ENCODE results near the gene FGFR2. TPM values are rescaled to one million over a fixed set of nuclear protein-coding genes. Genes with fewer than 3 reads are reported as not detected.

FGFR2 gene
- total and polyA plus RNA-seq, 8 donors = 48.0 to 350 (median 278) TPM

DNA sequence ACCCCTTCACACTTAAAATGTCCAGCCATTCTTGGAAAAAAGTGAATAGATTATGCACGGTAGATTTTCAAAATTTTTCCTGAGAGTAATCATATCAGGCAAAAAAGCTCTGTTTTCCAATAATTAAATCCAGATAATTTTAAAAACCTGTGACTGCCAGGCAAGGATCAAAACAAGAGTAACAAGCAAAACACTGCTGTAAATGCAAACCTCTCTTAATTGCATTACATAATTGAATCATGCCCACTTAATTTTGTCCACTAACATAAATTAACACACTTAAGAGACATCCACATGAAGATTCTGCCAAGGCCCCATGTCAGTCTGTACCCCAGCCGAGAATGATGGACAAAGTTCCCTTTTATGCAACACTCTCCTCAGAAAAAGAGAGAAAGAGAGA, 135.3 kb downstream of the FGFR2 start:
- Histone ChIP-seq H3K4me3 (no peak overlapping the region), H3K4me1 (no peaks in the 10 kb centered on the region), H3K36me3 (no peaks in the 10 kb centered on the region), H3K9me3 (no peaks in the 10 kb centered on the region), H3K27ac (no peak overlapping the region), H3K27me3 (no peaks in the 10 kb centered on the region)
- ATAC-seq (no peak), DNase-seq (no peak)
- intact Hi-C loops (cut with DNase I) = no loop called here
- TF ChIP-seq, protein P1, sequence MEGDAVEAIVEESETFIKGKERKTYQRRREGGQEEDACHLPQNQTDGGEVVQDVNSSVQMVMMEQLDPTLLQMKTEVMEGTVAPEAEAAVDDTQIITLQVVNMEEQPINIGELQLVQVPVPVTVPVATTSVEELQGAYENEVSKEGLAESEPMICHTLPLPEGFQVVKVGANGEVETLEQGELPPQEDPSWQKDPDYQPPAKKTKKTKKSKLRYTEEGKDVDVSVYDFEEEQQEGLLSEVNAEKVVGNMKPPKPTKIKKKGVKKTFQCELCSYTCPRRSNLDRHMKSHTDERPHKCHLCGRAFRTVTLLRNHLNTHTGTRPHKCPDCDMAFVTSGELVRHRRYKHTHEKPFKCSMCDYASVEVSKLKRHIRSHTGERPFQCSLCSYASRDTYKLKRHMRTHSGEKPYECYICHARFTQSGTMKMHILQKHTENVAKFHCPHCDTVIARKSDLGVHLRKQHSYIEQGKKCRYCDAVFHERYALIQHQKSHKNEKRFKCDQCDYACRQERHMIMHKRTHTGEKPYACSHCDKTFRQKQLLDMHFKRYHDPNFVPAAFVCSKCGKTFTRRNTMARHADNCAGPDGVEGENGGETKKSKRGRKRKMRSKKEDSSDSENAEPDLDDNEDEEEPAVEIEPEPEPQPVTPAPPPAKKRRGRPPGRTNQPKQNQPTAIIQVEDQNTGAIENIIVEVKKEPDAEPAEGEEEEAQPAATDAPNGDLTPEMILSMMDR (IDR thresholded peaks at IDR 0.05) = no peak

DNA sequence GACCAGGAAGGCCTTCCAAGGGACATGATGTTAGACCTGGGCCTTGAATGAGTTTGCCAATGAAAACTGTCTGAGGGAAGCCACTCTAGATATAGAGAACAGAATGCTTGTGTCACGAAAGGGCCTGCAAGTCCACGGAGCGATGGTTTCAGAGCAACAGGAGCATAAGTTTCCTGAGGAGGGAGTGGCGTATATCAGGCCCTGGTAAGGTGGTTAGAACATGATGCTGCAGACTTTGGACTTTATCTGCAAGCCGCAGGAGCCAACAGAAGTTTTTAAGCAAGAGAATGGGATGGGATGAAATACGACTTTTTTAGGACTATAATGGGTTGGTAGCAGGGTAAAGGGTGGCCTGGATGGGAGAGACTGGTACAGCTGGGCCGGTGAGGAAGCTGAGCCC, 136.0 kb downstream of the FGFR2 start:
- no peak for DNase-seq
- intact Hi-C loops (cut with DNase I) = no loop called here
- H3K9me3 ChIP-seq = no peaks in the 10 kb centered on the region
- no peak overlapping the region for H3K4me3 ChIP-seq
- H3K27me3 ChIP-seq = no peaks in the 10 kb centered on the region
- no peak overlapping the region for H3K27ac ChIP-seq
- ATAC-seq = no peak
- H3K4me1 ChIP-seq = no peaks in the 10 kb centered on the region
- no peaks in the 10 kb centered on the region for H3K36me3 ChIP-seq
- TF ChIP-seq, protein P1 (IDR thresholded peaks at IDR 0.05) = no peak

DNA sequence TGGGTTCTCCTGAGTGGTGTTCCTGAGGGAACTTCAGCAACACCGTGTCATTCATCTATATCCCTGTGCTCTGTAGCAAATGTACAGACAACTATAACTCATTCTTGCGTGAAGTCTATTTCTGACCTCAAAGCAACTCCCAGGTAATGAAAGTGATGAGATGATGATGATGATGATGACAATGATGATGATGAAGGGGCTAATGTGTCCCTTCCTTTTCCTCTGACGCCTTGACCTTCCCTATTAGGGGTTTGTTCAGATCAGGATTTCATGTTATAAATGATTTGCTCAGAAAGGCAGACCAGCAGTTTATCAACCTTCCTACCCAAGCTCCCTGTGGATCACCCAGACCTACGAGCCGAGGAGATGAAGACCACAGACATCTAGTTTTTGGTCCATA, 136.9 kb downstream of the FGFR2 start:
- DNase-seq = no peak

DNA sequence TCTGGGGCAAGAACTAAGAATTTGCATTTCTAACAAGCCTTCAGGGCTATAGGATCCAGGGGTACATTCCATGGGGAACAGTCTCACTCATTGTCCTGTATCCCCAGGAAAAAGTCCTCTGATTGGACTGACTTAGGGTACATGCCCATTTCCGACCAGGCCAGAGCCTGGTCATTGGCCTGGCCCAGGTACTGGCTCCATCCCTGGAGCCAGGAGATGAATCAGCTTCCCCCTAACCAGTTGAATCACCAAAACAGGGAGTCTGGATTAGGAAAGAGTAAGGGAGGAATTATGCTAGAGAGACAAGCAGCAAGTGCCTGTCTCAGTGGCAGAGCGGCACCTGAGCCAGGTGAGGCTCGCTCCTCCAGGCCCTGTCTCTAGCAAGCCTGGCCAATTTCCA, 137.5 kb downstream of the FGFR2 start:
- DNase-seq (no peak), ATAC-seq (no peak)
- Histone ChIP-seq H3K27me3 (no peaks in the 10 kb centered on the region), H3K9me3 (no peaks in the 10 kb centered on the region), H3K4me3 (no peak overlapping the region), H3K4me1 (no peaks in the 10 kb centered on the region), H3K36me3 (no peaks in the 10 kb centered on the region), H3K27ac (no peak overlapping the region)
- intact Hi-C loops (cut with DNase I) = no loop called here
- TF ChIP-seq, protein P1 (IDR thresholded peaks at IDR 0.05) = no peak

More for the DNA sequence above, 136.9 kb downstream of the FGFR2 start:
- no peaks in the 10 kb centered on the region for H3K9me3 ChIP-seq
- no peaks in the 10 kb centered on the region for H3K36me3 ChIP-seq
- TF ChIP-seq, protein P1 (IDR thresholded peaks at IDR 0.05) = no peak
- intact Hi-C loops (cut with DNase I) = no loop called here
- no peaks in the 10 kb centered on the region for H3K27me3 ChIP-seq
- ATAC-seq = no peak
- no peaks in the 10 kb centered on the region for H3K4me1 ChIP-seq
- no peak overlapping the region for H3K27ac ChIP-seq
- H3K4me3 ChIP-seq = no peak overlapping the region

DNA sequence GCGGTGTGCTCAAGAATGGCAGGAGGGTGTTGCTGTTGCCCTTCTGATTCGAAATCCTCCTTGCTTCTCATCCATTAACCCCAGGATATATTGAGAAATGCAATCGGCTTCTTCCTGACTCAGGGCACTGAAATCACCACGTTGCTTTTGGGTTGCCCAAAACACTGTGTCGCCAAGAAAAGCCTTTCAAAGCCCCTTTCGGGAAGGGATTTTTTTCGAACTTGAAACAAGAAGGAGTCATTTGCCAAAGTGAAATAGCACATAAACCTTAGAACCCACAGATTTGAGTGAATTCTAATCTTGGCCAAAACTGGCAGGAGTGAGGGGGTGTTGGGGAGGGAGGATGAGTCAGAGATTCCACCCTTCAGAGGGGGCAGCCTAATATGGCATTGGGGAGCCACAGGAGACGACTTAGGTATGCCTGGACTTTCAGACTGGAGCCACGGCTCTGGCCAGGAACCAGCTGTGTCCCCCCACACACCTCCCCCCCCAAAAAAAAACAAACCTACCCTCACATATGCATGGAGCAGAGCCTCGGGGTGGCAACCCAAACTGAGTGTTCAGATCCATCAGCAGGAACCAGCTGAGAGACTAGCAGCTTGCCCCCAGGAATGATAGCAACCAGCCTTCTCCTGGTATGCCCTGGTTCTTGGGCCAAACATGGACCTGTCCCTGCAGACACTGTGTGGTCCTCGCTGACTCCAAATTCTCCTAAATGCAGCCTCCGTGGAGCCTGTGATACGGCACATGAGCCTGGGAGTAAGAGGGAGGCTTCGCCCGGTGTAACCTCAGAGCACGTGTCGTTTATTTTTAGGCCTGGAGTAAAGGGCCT, 138.4 kb downstream of the FGFR2 start:
- Histone ChIP-seq H3K9me3 (no peaks in the 10 kb centered on the region), H3K36me3 (no peaks in the 10 kb centered on the region), H3K4me3 (no peak overlapping the region), H3K27me3 (no peaks in the 10 kb centered on the region), H3K27ac (no peak overlapping the region), H3K4me1 (no peaks in the 10 kb centered on the region)
- TF ChIP-seq, protein P1 (IDR thresholded peaks at IDR 0.05) = no peak
- intact Hi-C loops (cut with DNase I) = no loop called here
- DNase-seq (no peak), ATAC-seq (no peak)

Measured in left lung (tissue), 10 donors.